A549 treated with dexamethasone at 1 μM for 4 hours (cell line): ENCODE measurements around the gene COX5A. TPM values are rescaled to one million over a fixed set of nuclear protein-coding genes. Genes with fewer than 3 reads are reported as not detected.

Source experiments
- total RNA-seq: library from RNA; stranded (reverse); fragments of 200-300 nt; extraction: Qiagen RNA extraction; gene quantifications from 5 replicates; pipeline ENCODE4 v1.2.3, GENCODE V29; 2022

The COX5A gene
- 506 to 581 TPM (median 526 TPM) in 5 replicates for total RNA-seq

DNA sequence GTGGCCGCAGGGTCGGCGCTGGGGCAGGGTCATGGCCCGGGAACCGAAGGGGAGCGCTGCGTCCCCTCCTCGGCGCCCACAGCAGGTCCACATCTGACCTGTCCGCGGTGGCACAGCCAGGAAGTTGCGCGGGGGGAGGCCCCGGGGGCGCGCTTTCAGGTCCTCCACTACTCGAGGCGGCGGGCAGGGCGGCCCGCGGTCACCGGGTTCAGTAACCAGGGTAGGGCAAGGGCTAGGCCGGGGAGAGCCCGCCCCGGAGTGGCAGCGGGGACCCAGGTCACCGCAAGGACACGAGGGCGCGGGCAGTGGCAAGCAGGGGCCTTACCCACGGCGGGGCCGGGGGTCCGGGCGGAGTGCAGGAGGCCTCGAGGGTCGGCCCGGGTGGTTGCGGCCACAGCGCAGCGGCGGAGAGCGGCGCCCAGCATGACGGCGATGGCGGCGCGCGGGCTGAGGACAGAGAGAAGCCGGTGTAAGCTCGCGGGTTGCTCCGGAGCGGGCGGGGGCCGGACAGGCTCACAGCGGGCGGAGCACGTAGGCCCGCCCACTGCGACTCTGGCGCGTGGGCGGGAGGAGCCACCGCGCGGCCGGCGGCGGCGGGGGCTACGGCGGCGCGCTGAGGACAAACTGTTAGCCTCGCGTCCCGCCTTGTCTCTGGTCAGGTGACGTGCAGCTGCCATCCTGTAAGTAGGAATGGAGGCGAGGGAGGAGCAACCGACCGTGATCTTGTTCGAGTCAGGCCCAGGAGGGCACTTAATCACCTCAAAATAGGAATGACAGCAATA is at the start of gene COX5A:
COX5A (minus strand) TSS at position 484 of the 782 bp plus-strand sequence; CDS start at position 425, 59 bp downstream.

GRCh38 chr15:74956648-74957475 is 19.0 kb upstream of the COX5A start, which contains the start of gene RPP25:
TSS of gene RPP25 (minus strand) at chr15:74956772. CDS start at chr15:74956583, 189 bp downstream.

DNA sequence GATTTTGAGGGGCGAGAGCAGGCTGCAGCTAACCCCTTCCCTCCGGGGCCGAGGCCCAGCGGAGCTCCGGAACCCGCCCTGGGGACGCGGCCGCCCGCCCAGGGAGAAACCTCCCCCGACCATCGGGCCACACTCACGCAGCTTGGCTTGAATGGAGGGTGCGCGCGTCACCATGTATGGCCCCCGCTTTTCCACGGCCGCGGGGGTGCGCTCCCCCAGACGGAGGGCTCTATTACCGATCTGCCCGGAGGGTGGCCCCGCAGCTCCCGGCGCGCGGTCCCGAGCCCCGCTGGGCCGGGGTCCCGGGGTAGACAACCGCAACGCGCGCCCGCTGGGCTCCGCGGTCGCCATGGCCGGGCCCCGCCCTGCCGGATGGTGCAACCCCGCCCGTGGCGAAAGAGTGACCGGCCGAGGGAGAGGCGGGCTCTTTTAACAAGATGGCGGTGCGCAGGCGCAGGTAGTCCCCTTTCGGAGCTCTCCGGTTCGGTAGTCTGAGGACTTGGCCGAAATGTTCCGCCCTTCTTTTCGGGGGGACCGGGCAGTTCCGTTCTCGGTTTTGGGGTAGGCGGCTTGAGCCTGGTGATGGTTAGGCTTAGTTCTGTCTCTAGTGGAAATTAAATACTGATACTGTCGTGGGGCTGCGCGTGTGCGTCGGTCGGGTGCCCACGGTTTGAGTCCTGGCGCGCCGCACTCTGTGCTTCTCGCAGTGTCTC is 31.3 kb downstream of the COX5A start, which contains the start of gene FAM219B:
FAM219B (minus strand) TSS at position 402 of the 713 bp plus-strand sequence; CDS start at position 351, 51 bp downstream.

DNA sequence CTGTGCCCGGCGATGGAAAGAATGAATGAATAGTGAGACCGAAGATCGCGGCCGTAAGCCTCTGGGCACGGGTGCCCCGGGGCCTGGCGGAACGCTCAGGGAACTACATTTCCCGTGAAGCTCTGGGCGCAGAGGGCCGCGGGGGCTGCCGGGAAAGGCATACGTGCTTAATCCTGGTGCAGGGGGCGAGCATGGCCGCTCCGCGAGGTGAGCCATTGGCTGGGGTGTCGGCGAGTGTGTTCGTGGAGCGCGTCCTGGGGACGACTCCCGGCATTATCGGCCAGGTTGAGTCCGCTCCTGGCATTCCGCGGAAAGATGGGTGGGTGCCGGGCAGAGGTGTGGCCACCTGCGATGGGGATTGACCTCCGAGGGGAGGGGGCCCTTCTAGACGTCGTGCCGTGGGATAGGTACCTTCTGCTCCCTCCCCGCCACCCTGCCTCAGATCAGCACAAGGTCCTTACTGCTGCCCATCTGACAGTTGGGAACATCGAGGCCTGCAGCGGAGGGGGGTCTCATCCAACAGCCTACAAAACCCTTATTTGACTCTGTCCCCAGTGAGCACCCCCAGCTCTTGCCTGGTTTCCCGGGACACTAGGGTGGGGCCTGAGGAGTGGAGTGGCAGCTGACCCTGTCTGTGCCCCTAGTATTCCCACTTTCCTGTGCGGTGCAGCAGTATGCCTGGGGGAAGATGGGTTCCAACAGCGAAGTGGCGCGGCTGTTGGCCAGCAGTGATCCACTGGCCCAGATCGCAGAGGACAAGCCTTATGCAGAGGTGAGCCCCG is 47.8 kb downstream of the COX5A start, which contains the start of gene MPI:
MPI (plus strand) TSS at position 160 of the 782 bp plus-strand sequence; CDS start at position 192, 32 bp downstream.

GRCh38 chr15:74873036-74873755 is 64.7 kb downstream of the COX5A start, which contains the start of gene SCAMP2:
TSS of gene SCAMP2 (minus strand) at chr15:74873365. CDS start at chr15:74873255, 110 bp downstream.

Other genes with a start within 250 kb of the COX5A start
- gene EDC3, start 242.0 kb downstream of the COX5A start, total RNA-seq, result 21.8 to 25.5 TPM (median 22.7 TPM) in 5 replicates
- 1.5 to 2.7 TPM (median 1.6 TPM) in 5 replicates for gene CYP1A1, start 212.5 kb downstream of the COX5A start, total RNA-seq
- not detected in 5 replicates for gene CYP1A2, start 189.2 kb downstream of the COX5A start, total RNA-seq
- gene CSK, start 156.0 kb downstream of the COX5A start, total RNA-seq, result 56.2 to 70.7 TPM (median 66.9 TPM) in 5 replicates
- gene LMAN1L, start 125.2 kb downstream of the COX5A start, total RNA-seq, result 0.04 TPM in 1 of 5 replicates, not detected in the others
- gene CPLX3, start 111.4 kb downstream of the COX5A start, total RNA-seq, result 0.05 to 0.06 TPM in 2 of 5 replicates, not detected in the others
- 21.0 to 36.3 TPM (median 29.4 TPM) in 5 replicates for gene ULK3, start 94.9 kb downstream of the COX5A start, total RNA-seq
- 50.4 to 77.5 TPM (median 75.5 TPM) in 5 replicates for gene SCAMP2, start 64.7 kb downstream of the COX5A start, total RNA-seq
- 24.1 to 35.5 TPM (median 34.3 TPM) in 5 replicates for gene MPI, start 48.0 kb downstream of the COX5A start, total RNA-seq
- 24.8 to 36.0 TPM (median 31.9 TPM) in 5 replicates for gene FAM219B, start 31.2 kb downstream of the COX5A start, total RNA-seq
- gene RPP25, start 18.7 kb upstream of the COX5A start, total RNA-seq, result 19.5 to 26.5 TPM (median 24.9 TPM) in 5 replicates
- gene SCAMP5, start 57.5 kb upstream of the COX5A start, total RNA-seq, result 10.4 to 12.6 TPM (median 10.5 TPM) in 5 replicates
- gene PPCDC, start 85.5 kb upstream of the COX5A start, total RNA-seq, result 14.8 to 19.5 TPM (median 17.1 TPM) in 5 replicates